ENCODE data around the gene PCSK5.

DNA sequence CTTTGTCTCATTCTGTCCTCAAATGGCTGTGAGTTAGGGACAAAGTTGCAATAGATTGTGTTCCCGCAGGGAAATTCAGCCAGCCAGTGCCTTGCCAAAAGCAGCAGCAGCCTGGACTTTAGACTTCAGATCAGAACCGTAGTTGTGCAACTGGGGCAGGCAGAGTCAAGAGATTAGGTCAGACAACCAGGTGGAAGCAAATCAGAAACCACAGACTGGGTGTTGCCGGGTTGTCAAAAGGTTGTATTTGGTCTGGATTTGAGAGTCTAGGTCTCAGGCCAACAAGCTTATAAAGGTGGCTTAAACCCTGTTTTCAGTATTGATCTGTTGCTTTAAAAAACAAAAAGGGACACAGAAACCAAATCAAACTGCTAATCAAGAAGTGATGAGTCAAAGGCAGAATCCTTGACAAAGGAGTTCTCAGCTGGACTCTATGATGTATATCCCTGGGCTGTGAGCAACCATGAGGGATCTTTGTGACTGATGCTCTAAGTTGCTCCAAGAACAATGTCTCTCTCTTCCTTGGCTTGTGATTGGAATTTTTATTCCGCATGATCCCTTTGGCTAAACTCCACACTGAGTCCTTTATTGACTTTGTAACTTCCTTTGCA lies 482.8 kb downstream of the PCSK5 start:
- TF ChIP-seq EZH2 (IDR thresholded peaks at IDR 0.05; ENCODE audit: borderline replicate concordance, insufficient read depth, low read length, poor library complexity, severe bottlenecking) (no peak), MXI1 (conservative IDR thresholded peaks at IDR 0.05; ENCODE audit: poor library complexity, severe bottlenecking) (no peak), POLR2AphosphoS5 (IDR thresholded peaks at IDR 0.05) (no peak), EP300 (conservative IDR thresholded peaks at IDR 0.05; ENCODE audit: poor library complexity, severe bottlenecking) (no peak), SMC3 (conservative IDR thresholded peaks at IDR 0.05; ENCODE audit: poor library complexity) (no peak), TAF1 (IDR thresholded peaks at IDR 0.05; ENCODE audit: low read depth) (no peak)
- TF ChIP-seq, protein P1, sequence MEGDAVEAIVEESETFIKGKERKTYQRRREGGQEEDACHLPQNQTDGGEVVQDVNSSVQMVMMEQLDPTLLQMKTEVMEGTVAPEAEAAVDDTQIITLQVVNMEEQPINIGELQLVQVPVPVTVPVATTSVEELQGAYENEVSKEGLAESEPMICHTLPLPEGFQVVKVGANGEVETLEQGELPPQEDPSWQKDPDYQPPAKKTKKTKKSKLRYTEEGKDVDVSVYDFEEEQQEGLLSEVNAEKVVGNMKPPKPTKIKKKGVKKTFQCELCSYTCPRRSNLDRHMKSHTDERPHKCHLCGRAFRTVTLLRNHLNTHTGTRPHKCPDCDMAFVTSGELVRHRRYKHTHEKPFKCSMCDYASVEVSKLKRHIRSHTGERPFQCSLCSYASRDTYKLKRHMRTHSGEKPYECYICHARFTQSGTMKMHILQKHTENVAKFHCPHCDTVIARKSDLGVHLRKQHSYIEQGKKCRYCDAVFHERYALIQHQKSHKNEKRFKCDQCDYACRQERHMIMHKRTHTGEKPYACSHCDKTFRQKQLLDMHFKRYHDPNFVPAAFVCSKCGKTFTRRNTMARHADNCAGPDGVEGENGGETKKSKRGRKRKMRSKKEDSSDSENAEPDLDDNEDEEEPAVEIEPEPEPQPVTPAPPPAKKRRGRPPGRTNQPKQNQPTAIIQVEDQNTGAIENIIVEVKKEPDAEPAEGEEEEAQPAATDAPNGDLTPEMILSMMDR (IDR thresholded peaks at IDR 0.05; ENCODE audit: poor library complexity, severe bottlenecking) = no peak
- TF ChIP-seq, protein P2, sequence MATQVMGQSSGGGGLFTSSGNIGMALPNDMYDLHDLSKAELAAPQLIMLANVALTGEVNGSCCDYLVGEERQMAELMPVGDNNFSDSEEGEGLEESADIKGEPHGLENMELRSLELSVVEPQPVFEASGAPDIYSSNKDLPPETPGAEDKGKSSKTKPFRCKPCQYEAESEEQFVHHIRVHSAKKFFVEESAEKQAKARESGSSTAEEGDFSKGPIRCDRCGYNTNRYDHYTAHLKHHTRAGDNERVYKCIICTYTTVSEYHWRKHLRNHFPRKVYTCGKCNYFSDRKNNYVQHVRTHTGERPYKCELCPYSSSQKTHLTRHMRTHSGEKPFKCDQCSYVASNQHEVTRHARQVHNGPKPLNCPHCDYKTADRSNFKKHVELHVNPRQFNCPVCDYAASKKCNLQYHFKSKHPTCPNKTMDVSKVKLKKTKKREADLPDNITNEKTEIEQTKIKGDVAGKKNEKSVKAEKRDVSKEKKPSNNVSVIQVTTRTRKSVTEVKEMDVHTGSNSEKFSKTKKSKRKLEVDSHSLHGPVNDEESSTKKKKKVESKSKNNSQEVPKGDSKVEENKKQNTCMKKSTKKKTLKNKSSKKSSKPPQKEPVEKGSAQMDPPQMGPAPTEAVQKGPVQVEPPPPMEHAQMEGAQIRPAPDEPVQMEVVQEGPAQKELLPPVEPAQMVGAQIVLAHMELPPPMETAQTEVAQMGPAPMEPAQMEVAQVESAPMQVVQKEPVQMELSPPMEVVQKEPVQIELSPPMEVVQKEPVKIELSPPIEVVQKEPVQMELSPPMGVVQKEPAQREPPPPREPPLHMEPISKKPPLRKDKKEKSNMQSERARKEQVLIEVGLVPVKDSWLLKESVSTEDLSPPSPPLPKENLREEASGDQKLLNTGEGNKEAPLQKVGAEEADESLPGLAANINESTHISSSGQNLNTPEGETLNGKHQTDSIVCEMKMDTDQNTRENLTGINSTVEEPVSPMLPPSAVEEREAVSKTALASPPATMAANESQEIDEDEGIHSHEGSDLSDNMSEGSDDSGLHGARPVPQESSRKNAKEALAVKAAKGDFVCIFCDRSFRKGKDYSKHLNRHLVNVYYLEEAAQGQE (IDR thresholded peaks at IDR 0.05; ENCODE audit: borderline replicate concordance) = no peak

Measured in neural cell (in vitro differentiated cells).